ENCODE data around the gene METTL17. TPM values are rescaled to one million over a fixed set of nuclear protein-coding genes. Genes with fewer than 3 reads are reported as not detected.
"Not testable (repeated sequence)": the region's sequence is repeated elsewhere in the genome, so short reads cannot be mapped to it uniquely, and the experiment has no call there.

METTL17 gene
- polyA plus RNA-seq, 1 donor, result 47.7 TPM

GRCh38 chr14:21025371-21026273 lies 35.8 kb downstream of the METTL17 start:
- DNase-seq, result peak; percentile 43

GRCh38 chr14:21026274-21026987 lies 36.7 kb downstream of the METTL17 start:
- DNase-seq, result no peak

GRCh38 chr14:21026988-21027315 lies 37.2 kb downstream of the METTL17 start:
- DNase-seq, result no peak

- DNase-seq, result no peak
These were observed 40.1 kb downstream of the METTL17 start, which contains the start of gene TPPP2 for GRCh38 chr14:21029917-21030316. Gene TPPP2 (plus strand): TSS chr14:21030217. CDS start chr14:21030582, 365 bp downstream.

GRCh38 chr14:21030531-21030930 lies 40.8 kb downstream of the METTL17 start:
- DNase-seq, result no peak

- DNase-seq, result no peak
These were observed 42.7 kb downstream of the METTL17 start for GRCh38 chr14:21032326-21033132.

GRCh38 chr14:21033133-21033698 lies 43.4 kb downstream of the METTL17 start:
- no peak for DNase-seq

- DNase-seq, result no peak
These were observed 44.9 kb downstream of the METTL17 start, which contains the start of gene RNASE13 for GRCh38 chr14:21034707-21035106. Gene RNASE13 (minus strand): TSS chr14:21034807. CDS start chr14:21034288, 519 bp downstream.

GRCh38 chr14:21036751-21037150 lies 47.0 kb downstream of the METTL17 start:
- DNase-seq, result no peak

GRCh38 chr14:21037156-21037555 lies 47.4 kb downstream of the METTL17 start:
- no peak for DNase-seq

GRCh38 chr14:21038441-21039422 lies 49.0 kb downstream of the METTL17 start:
- peak; percentile 91 for DNase-seq

GRCh38 chr14:21039585-21040369 lies 50.0 kb downstream of the METTL17 start:
- DNase-seq, result peak; percentile 74

GRCh38 chr14:21040370-21040925 lies 50.7 kb downstream of the METTL17 start:
- no peak for DNase-seq

GRCh38 chr14:21040941-21041340 lies 51.2 kb downstream of the METTL17 start:
- DNase-seq, result not testable (repeated sequence)

GRCh38 chr14:21041676-21042433 lies 52.1 kb downstream of the METTL17 start, which contains the start of gene RNASE7:
Gene RNASE7 (plus strand): TSS chr14:21042362. CDS start chr14:21042993, 631 bp downstream.
- DNase-seq, result no peak

GRCh38 chr14:21042918-21043317 lies 53.1 kb downstream of the METTL17 start:
- DNase-seq, result no peak

- DNase-seq, result no peak
These were observed 53.7 kb downstream of the METTL17 start for GRCh38 chr14:21043387-21043973.

- no peak for DNase-seq
These were observed 54.3 kb downstream of the METTL17 start for GRCh38 chr14:21043974-21044618.
